ENCODE measurements around the gene ADGRD2. TPM values are rescaled to one million over a fixed set of nuclear protein-coding genes. Genes with fewer than 3 reads are reported as not detected.

ADGRD2 gene
- total and polyA plus RNA-seq, 4 donors = not detected

DNA sequence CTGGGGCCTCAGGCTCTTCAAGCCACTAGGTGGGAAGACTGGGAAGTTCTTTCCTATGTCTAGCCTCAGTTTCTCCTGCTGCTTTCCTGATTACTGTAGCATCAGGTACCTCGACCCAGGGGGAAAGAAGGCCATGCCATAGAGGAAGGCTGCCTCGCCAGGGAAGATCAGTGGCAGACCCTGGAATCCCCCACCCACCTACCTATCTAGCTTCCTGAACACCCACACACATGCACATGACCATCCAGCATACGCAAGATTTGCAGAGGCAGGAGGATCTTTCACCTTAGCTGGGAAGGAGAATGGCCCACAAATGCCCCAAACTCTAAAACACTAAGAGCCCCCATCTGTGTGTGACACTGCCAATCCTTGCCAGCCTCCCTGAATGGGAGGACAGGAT, 49.0 kb downstream of the ADGRD2 start:
- no peak for DNase-seq (ENCODE audit: low spot score)
- 95% methylated on average over 3 of the region's 3 CpGs for WGBS
- H3K27me3 ChIP-seq (ENCODE audit: control insufficient read depth in 4 of 4, insufficient read depth in 4 of 4, low read length in 3 of 4) = peaks cover 0 to 11% (median 3%) of the 10 kb centered on the region in 4 donors
- TF ChIP-seq NR2F2 (IDR thresholded peaks at IDR 0.05) (no peak), FOXA1 (IDR thresholded peaks at IDR 0.05) (no peak), YY1 (IDR thresholded peaks at IDR 0.05) (no peak), TAF1 (conservative IDR thresholded peaks at IDR 0.05) (no peak), ATF3 (IDR thresholded peaks at IDR 0.05) (no peak)
- no peaks in the 10 kb centered on the region for H3K9me3 ChIP-seq (ENCODE audit: control insufficient read depth in 4 of 4, low read length in 3 of 4)
- peaks cover 4 to 18% (median 6%) of the 10 kb centered on the region in 4 donors for H3K4me1 ChIP-seq (ENCODE audit: control insufficient read depth in 4 of 4, insufficient read depth in 4 of 4, low read length in 3 of 4)
- H3K4me3 ChIP-seq (ENCODE audit: low read depth in 1 of 3, low read length in 3 of 3) = no peak overlapping the region
- H3K27ac ChIP-seq (ENCODE audit: low read depth in 1 of 2, low read length in 2 of 2) = no peak overlapping the region
- no peaks in the 10 kb centered on the region for H3K36me3 ChIP-seq (ENCODE audit: control insufficient read depth in 4 of 4, insufficient read depth in 3 of 4, low read depth in 1 of 4, low read length in 3 of 4)
- H3K9ac ChIP-seq (ENCODE audit: low read depth in 1 of 2, low read length in 2 of 2) = no peak overlapping the region

GRCh38 chr9:124500028-124500795, 50.0 kb downstream of the ADGRD2 start:
- Histone ChIP-seq H3K4me3 (ENCODE audit: low read depth in 1 of 3, low read length in 3 of 3) (no peak overlapping the region), H3K9me3 (ENCODE audit: control insufficient read depth in 4 of 4, low read length in 3 of 4) (no peaks in the 10 kb centered on the region), H3K27me3 (ENCODE audit: control insufficient read depth in 4 of 4, insufficient read depth in 4 of 4, low read length in 3 of 4) (peaks cover 0 to 13% (median 5%) of the 10 kb centered on the region in 4 donors), H3K4me1 (ENCODE audit: control insufficient read depth in 4 of 4, insufficient read depth in 4 of 4, low read length in 3 of 4) (peaks cover 3 to 19% (median 9%) of the 10 kb centered on the region in 4 donors), H3K9ac (ENCODE audit: low read depth in 1 of 2, low read length in 2 of 2) (no peak overlapping the region), H3K36me3 (ENCODE audit: control insufficient read depth in 4 of 4, insufficient read depth in 3 of 4, low read depth in 1 of 4, low read length in 3 of 4) (no peaks in the 10 kb centered on the region), H3K27ac (ENCODE audit: low read depth in 1 of 2, low read length in 2 of 2) (no peak overlapping the region)
- DNase-seq (ENCODE audit: low spot score) = no peak
- 92% methylated on average over 40 of the region's 40 CpGs for WGBS
- TF ChIP-seq EGR1 (IDR thresholded peaks at IDR 0.05; ENCODE audit: low read depth in 2 of 2) (no peak), REST (IDR thresholded peaks at IDR 0.05) (no peak), RAD21 (IDR thresholded peaks at IDR 0.05) (no peak), ATF3 (IDR thresholded peaks at IDR 0.05) (no peak), HNF4A (conservative IDR thresholded peaks at IDR 0.05) (no peak), FOXA1 (IDR thresholded peaks at IDR 0.05) (no peak), MAX (IDR thresholded peaks at IDR 0.05) (no peak), SP1 (IDR thresholded peaks at IDR 0.05) (no peak), CTCF (IDR thresholded peaks at IDR 0.05; ENCODE audit: low read depth, low read length, missing input control) (no peak), FOXA2 (IDR thresholded peaks at IDR 0.05) (no peak), GABPA (IDR thresholded peaks at IDR 0.05 in 1 of 2, conservative IDR thresholded peaks at IDR 0.05 in 1 of 2) (no peak)
